ENCODE results near the gene MOV10.

- TF ChIP-seq, protein P1, sequence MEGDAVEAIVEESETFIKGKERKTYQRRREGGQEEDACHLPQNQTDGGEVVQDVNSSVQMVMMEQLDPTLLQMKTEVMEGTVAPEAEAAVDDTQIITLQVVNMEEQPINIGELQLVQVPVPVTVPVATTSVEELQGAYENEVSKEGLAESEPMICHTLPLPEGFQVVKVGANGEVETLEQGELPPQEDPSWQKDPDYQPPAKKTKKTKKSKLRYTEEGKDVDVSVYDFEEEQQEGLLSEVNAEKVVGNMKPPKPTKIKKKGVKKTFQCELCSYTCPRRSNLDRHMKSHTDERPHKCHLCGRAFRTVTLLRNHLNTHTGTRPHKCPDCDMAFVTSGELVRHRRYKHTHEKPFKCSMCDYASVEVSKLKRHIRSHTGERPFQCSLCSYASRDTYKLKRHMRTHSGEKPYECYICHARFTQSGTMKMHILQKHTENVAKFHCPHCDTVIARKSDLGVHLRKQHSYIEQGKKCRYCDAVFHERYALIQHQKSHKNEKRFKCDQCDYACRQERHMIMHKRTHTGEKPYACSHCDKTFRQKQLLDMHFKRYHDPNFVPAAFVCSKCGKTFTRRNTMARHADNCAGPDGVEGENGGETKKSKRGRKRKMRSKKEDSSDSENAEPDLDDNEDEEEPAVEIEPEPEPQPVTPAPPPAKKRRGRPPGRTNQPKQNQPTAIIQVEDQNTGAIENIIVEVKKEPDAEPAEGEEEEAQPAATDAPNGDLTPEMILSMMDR (IDR thresholded peaks at IDR 0.05; ENCODE audit: extremely low read depth in 1 of 2, insufficient read depth in 1 of 2, low read depth in 1 of 2, low read length in 2 of 2), result no peak
- no peak for TF ChIP-seq FOS (IDR thresholded peaks at IDR 0.05; ENCODE audit: borderline replicate concordance, insufficient read depth, low read length)
- TF ChIP-seq EZH2 (IDR thresholded peaks at IDR 0.05; ENCODE audit: borderline replicate concordance, low read depth, low read length, severe bottlenecking), result no peak
- TF ChIP-seq POLR2A (IDR thresholded peaks at IDR 0.05; ENCODE audit: low read depth, low read length), result peak; percentile 56
- TF ChIP-seq MYC (IDR thresholded peaks at IDR 0.05; ENCODE audit: low read depth, low read length), result no peak
Observed at GRCh38 chr1:112674440-112674985, at the start of gene MOV10.
